Measurements from ENCODE around the gene ORMDL1.
"Not testable (repeated sequence)": the region's sequence is repeated elsewhere in the genome, so short reads cannot be mapped to it uniquely, and the experiment has no call there.

Gene ORMDL1

DNA sequence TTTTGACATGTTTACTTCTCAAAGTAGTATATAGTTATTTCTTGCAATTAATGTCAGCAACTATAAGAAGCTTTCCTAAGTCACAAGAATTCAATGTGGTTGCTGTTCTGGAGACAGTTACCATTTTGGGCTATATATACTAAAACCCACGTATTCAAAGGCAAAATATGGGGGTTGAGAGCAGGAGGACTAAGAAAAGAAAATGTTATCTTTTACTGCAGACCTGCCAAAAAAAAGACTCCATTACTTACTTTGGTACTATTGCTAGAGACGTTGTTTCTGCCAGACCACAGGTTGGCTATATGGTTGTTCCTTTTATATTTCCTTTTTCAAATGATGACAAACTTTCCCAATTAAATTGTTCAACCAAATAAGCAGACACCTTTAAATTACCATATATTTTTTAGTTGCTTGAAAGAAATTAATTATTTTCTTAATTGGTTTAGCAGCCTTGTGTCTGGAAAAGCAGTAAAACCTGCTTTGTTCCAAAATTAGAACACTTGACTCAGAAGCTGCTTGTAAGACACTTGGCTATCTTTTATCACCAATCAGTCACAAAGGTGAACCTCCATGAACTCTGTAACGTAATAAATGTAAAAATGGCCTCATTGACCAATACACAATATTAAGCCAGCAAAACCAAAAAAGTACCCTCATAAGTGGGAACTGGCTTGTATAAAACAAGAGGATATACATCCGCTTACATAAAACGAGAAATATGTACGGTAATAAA lies 13.4 kb downstream of the ORMDL1 start:
- DNase-seq (ENCODE audit: low read depth), result no peak

DNA sequence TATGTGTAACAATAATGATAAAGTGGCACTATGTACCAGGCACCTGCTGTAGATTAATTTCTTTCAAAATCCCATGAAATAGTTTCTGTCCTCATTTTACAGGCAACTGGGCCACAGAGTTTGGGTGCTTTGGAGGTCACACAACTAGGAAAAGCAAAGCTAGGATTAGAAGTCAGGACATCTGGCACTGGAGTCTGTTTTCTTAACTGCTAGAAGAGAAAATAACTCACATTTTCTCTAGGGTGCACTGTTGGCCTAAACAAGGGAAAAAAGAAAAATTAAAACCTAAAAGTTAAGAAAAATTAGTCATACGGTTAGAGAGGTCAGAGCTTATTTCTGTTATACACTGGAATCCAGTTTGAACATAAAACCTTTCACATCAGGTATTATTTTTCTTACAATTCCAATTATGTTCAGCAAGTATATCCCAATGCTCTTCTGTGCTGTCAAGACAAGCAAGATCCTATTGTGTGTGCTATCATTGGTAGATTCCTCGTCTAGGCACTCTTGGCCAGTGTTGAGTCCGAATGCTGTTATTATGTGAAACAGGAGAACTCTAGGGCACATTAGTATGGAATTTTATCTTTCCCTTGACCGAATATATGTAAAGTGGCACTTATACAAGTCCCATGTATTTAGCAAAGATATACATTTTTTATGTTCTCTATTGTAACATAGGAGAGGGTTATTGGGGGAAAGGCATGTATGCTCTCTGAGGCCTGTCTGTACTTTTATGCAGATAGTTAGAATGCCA lies 20.1 kb downstream of the ORMDL1 start:
- DNase-seq (ENCODE audit: low read depth), result peak; percentile 43

DNA sequence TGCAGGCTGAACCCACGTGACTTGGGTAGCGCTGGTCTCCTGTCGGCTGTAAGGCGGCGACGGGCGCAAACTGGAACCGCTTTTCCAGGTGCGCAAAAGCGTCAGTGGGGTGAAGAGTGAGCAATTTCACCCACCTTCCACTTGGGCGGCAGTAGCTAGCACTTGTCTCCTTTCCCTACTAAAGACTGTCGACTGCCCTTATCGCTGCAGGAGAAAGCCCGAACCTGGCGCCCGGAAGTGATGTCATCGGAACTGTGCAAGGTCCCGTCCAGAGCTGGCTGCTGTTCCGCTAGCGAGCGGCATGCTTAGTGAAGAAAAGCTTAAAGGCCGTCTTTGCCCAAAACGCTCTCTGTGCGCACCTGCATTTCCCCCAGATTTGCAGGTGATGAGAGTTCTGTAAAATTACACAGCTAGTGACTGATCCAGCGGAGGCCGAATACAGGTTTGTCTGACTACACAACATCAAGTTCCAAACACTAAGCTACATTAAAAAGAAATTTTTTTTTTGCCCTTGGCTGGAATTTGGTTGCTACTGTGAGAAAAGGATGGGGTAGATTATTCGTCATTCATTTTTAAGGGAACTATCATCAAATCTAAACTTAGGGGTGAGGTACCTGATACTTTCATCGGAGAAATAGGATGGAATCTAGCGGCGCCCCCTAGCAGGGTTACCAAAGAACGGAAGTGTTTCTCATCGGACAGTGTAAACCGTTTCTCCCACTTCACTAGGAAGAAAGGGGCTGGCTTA lies 21.4 kb downstream of the ORMDL1 start, which contains the start of gene OSGEPL1:
TSS of gene OSGEPL1 (minus strand) at position 242 of the 748 bp plus-strand sequence. CDS start 1,152 bp downstream, outside the sequence.
- DNase-seq (ENCODE audit: low read depth), result peak; percentile 91

DNA sequence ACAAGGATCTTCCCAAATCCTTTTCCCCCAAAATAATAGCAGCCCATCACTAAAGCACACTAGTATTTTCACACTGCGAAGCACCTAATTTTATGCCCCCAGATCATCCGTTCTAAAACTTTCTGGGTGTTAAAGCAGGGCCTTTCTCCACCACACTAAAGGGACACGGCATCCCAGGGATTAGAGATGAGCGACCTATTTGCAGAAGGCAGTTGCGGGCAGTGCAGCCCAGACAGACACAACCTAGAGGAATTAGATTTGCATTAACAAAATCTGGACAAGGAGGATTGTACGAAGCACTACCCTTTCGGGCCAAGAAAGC lies 21.9 kb downstream of the ORMDL1 start:
- DNase-seq (ENCODE audit: low read depth), result no peak

DNA sequence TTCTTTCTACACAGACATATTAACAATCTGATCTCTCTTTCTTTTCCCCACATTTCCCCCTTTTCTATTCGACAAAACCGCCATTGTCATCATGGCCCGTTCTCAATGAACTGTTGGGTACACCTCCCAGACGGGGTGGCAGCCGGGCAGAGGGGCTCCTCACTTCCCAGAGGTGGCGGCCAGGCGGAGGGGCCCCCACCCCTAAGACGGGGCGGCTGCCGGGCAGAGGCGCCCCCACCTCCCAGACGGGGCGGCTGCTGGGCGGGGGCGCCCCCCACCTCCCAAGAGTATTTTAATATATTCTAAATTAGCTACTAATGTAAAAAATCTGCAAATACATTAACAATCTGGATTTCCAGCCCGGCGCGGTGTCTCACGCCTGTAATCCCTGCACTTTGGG lies 24.0 kb downstream of the ORMDL1 start:
- DNase-seq (ENCODE audit: low read depth), result not testable (repeated sequence)

DNA sequence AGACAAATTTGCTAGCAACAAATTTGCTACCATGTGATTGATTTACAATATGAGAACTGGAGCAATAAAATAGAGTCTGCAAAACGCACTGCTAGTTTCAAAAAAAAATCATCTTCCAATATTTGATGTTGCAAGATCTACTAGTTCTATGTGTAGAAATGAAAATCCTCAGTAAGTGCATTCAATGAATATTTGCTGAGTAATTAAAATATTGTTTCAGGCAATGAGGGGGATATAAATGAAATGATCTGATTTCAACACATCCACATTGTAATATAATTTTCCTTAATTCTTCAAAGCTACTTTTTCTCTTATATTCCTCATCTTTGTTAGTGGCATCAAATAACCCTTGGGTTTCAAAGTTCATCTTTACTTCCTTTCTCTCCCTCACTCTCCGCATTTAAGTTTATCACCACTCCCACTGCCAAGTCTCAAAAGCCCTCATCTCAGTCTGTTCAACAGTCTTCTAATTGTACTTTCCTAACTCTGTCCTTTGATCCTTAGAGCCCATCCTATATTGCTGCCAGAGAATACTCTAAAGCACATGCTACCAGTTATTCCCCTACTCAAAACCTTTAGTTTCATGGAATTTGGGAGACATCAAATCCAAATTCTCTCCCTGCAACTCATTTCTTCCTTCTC lies 27.7 kb downstream of the ORMDL1 start:
- DNase-seq (ENCODE audit: low read depth), result no peak

DNA sequence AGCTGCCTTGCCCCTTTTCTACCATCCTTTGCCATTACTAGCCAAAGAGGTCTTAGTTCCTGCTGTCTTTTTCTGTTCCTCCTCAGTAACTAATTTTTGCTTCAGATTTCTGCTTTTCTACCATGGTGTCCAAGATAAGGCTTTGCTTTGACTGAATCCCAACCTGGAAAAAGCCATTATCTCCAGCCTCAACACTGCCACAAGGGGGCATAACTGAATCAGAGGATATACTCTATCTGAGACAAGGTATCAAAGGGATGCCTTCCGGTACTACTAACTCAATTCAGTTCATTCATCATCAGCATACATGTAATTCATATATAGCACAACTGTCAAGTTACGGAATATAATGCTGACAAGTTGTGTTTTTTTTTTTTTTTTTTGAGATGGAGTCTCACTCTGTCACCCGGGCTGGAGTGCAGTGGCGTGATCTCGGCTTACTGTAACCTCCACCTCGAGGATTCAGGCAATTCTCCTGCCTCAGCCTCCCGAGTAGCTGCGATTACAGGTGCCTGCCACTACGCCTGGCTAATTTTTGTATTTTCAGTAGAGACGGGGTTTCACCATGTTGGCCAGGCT lies 33.0 kb downstream of the ORMDL1 start:
- peak; percentile 34 for DNase-seq (ENCODE audit: low read depth)

DNA sequence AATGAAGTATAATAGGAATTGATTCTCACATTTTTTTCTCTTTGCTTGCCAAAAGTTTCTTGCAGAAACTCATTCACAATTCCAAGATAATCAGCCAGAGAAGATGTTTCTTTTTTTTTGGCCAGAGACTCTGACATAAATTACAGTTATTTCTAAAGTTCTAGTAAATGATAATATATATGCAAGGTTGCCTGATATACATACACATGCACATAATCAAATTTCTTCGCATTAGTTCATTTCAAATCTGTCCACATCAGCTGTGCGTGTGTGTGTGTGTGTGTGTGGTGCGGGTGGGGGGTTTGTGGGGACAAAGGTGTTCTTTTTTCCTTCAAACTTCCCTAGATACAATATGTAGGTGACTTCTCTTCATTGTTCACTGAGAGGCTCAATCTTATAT lies 54.7 kb downstream of the ORMDL1 start:
- no peak for DNase-seq (ENCODE audit: low read depth)

DNA sequence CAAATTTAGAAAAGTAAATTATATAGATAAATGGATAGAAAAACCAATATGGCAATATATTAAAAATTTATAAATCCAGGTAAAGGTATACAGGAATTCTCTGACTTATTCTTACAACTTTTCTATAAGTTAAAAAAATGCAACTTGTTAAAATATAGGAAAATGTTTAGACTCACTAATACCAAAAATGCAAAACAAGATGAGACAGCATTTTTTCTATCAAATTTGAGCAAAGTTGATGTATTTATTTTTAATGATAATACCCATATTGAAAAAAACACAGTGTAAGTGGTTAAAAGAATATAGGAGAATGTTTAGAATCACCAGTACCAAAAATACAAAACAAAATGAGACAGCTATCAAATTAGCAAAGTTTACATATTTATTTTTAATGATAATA lies 57.3 kb downstream of the ORMDL1 start:
- DNase-seq (ENCODE audit: low read depth), result no peak

DNA sequence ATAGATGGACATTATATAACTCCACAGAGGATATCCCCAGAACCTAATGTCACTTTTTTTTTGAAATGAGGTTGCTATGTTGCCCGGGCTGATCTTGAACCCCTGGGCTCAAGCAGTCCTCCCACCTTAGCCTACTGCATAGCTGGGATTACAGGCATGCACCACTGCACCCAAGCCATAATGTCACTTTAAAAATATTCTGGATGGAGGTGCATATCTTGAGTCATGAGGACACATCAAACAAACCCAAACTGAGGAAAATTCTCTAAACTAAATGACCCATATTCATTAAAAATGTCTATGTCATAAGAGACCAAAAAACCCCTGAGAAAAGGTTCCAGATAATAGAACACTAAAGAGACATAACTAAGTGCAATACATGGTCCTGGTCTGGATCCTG lies 57.9 kb downstream of the ORMDL1 start:
- peak; percentile 1 for DNase-seq (ENCODE audit: low read depth)

DNA sequence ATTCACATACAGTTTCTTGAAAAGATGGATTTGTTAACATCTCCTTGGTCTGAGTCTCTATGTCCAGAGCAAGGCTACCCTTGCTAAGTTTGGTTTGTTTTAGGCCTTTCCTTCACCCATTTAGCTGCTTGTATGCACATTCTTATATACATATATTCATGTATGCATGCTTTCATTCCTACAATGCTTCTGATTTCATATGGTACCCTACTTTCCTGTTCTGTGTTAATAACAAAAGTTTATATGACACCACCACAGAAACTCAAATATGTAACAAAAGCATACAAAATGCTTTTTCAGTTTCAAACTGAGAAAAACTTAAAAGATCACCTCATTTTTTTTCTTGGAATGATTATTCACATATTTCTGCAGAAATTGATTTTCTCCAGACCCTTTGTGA lies 60.9 kb downstream of the ORMDL1 start:
- DNase-seq (ENCODE audit: low read depth), result no peak
